Epithelial cell of proximal tubule (primary cell): ENCODE data around the gene SLC35G3. TPM values are rescaled to one million over a fixed set of nuclear protein-coding genes. Genes with fewer than 3 reads are reported as not detected.
"Not testable (repeated sequence)": the region's sequence is repeated elsewhere in the genome, so short reads cannot be mapped to it uniquely, and the experiment has no call there.

ENCODE experiments used
- DNase-seq: peaks from one replicate; pipeline ENCODE4 v3.0.0-alpha.2; 2011; ENCODE audit warnings: low read depth
- H3K4me3 ChIP-seq: 2 replicates; pipeline ENCODE4 v1.5.1; 2011; ENCODE audit warnings: low read depth, mild to moderate bottlenecking, low read length
- total RNA-seq: library from RNA; depleted of rRNA; stranded (reverse); fragments of >200 nt; gene quantifications from 2 replicates; pipeline ENCODE4 v1.2.3, GENCODE V29; 2015
- TF ChIP-seq, protein P1 (sequence below): conservative IDR thresholded peaks from 2 replicates; pipeline ENCODE4 v1.5.1; 2012; ENCODE audit warnings: low read depth, mild to moderate bottlenecking, low read length

SLC35G3 gene
- total RNA-seq, result not detected in 2 replicates

DNA sequence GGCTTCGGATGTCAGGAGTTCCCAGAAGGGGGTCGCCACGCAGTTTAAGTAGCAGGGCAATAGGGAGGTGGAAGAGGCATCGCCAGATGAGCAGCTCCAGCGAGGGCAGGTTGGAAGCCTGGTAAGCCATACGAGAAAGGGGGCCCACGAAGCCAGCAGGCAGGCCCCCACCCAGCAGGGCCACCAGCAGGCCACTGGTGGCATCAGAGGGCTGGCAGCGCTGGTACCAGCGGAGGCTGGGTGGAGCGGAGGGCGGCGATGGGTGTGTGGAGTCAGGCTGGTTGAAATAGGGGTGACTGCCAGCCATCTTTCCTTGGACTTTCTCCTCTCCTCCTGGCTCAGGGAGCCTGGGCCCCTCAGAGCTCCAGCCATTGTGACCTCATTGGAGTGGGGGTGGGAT is at the start of gene SLC35G3:
SLC35G3 (minus strand) TSS at position 393 of the 400 bp plus-strand sequence; CDS start at position 307, 86 bp downstream.
- not testable (repeated sequence) for DNase-seq, H3K4me3 ChIP-seq

DNA sequence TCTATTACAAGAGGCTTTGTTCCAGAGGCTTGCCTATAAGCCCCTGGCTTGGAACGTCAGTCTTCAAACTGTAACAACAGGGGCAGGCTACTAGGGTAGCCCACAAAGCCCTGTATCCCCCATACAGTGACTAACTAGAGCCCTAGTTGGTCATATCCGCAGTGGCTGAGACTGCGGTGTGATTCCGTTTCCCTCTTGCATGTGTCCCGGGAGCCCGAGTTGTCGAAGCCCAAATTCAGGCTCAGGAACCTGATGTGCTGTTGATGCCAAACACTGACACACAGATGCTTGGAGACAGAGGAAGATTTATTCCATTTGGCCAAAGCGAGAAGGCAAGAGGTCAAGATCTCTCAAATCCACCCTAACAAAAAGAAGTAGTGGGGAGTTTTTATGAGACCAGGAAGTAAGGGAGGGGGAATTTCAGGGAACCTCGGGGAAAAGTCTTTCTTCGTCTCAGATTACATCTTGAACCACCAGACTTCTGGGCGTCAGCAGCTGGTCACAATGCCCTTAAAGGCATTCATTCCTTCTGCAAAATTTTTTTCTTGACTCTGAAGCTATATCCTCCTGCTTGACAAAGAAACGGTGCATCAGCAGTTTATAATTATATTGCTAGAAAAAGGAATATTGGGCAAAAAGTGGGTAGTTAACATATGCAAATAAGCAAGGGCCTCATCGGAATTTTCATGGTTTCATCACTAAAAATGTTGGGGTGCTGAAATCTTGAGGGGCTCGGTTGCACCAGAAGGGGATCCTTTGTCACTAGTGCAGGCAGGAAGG is 49.6 kb upstream of the SLC35G3 start:
- H3K4me3 ChIP-seq, result peak overlapping the region; percentile 86
- peak; percentile 35 for DNase-seq
- TF ChIP-seq, protein P1, sequence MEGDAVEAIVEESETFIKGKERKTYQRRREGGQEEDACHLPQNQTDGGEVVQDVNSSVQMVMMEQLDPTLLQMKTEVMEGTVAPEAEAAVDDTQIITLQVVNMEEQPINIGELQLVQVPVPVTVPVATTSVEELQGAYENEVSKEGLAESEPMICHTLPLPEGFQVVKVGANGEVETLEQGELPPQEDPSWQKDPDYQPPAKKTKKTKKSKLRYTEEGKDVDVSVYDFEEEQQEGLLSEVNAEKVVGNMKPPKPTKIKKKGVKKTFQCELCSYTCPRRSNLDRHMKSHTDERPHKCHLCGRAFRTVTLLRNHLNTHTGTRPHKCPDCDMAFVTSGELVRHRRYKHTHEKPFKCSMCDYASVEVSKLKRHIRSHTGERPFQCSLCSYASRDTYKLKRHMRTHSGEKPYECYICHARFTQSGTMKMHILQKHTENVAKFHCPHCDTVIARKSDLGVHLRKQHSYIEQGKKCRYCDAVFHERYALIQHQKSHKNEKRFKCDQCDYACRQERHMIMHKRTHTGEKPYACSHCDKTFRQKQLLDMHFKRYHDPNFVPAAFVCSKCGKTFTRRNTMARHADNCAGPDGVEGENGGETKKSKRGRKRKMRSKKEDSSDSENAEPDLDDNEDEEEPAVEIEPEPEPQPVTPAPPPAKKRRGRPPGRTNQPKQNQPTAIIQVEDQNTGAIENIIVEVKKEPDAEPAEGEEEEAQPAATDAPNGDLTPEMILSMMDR, result no peak

DNA sequence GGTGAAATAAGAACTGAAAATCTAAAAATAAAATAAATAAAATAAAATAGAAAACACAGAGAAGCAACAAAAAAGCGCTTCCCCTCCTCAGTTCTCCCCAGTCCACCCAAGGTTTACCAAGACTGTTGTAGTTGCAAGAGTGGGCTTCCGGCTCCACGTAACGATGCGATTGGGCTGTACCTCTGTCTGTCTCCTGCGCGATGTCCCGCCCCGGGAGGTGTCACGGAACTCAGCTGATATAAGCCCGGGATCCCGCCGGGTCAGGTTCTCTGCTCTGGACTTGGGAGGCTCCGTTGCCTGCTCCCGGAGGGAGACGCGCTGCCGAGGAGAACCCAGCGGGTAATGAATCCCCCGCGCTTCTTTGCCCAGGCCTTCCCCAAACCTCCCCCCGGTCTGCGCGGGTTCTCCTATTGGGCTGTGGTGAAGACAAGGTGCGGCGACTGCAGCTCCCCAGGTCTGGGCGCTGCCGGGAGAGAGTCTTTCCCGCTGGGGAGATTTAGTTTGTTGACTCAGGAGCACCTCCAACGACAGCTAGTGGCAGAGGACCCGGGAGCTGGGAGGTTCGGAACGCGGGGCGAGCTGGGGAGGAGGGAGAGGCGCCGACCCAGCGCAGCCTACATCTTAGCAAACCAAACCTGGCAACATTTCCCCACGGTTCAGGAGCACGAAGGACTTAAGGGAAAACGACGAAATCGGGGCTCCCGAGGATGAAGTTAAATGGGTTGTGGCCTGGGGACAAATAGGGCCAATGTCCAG is 48.8 kb upstream of the SLC35G3 start, which contains the start of gene SLFN5:
SLFN5 (plus strand) TSS at position 268 of the 756 bp plus-strand sequence. CDS start 15,619 bp downstream, outside the sequence.
- DNase-seq, result peak; percentile 65
- H3K4me3 ChIP-seq, result peak within 1 kb of the TSS; percentile 86
- TF ChIP-seq, protein P1, result no peak

DNA sequence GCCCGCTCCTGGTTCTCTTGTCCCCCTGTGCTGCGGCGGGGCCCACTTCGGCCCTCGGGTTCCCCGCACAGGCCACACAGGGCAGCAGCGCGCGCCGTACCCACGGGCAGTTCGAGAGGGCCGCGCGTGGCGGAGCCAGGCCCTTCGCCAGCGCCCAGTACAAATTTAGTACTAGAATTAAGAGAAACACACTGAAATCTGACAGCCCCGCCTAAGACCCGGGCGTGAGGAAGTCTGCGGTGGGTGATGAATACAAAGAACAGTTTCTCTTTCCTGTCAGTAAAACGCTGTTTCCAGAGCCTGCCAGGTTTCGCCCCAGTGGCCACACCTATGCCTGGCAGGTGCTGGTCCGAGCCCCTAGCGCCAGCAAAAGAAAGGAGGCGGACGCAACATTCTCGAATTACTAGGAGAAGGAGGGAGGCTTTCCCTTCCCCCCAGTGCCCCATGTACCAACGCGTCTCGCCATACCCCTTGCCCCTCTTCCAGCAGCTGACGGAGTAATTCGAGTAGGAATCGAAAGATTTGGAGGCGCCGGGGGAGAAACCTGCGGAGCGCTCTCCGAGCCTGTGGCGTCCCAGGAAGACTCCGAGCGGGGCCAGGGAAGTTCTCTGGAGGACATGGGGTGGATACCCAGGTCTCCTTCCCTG is 48.1 kb upstream of the SLC35G3 start:
- TF ChIP-seq, protein P1, result peak; percentile 38
- peak; percentile 16 for DNase-seq
- H3K4me3 ChIP-seq, result peak overlapping the region; percentile 86

DNA sequence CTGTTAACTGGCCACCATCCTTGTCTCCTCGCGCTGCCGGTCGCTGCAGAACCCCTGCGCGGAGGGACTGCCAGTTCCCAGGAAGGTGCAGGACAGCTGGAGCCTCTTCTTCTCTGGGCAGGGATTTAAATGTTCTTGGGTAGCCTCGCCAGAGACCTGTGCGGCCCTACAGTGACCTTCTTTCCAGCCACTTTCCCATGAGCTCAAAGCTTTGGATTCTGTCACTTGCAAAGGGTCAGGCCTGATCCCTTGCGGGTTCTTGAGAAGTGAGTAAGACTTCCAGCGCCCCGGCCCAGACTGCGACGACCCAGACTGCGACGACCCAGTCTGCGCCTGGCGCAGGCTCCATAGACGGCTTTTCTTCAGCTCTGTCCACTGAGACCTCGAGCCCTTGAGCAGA is 47.3 kb upstream of the SLC35G3 start:
- DNase-seq, result no peak
- H3K4me3 ChIP-seq, result peak overlapping the region; percentile 86
- TF ChIP-seq, protein P1, result no peak

DNA sequence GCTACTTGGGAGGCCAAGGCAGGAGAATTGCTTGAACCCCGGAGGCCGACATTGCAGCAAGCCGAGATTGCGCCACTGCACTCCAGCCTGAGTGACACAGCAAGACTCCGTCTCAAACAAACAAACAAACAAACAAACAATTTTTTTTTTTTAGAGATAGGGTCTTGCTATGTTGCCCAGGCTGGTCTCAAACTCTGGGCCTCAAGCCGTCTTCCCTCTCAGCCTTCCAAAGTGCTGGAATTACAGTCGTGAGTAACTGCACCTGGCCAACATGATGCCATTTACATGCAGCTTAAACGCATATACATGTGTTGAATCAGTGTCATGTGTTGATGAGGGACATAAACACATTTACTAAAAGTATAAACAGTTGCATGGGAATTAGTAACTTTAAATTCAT is 46.7 kb upstream of the SLC35G3 start:
- TF ChIP-seq, protein P1, result no peak

DNA sequence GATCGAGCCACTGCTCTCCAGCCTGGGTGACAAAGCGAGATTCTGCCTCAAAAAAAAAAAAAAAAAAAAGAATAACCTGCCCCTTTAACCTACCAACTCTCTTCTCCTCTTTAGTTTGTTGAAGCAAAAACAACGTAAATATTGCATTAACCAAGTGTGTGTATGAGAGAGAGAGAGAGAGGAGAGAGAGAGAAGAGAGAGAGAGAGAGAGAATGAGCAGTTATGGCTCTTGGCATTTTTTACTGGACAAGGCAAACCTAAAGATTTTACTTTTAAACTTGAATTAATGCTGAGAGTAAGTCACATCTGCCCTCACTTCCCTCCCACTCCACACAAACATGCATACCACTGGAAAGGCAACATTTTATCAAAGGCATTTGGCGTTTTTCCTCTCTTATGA is 45.6 kb upstream of the SLC35G3 start:
- DNase-seq, result no peak
- no peak overlapping the region for H3K4me3 ChIP-seq
- TF ChIP-seq, protein P1, result no peak

More for the DNA sequence above, 46.7 kb upstream of the SLC35G3 start:
- DNase-seq, result no peak
- no peak overlapping the region for H3K4me3 ChIP-seq
